Astrocyte (in vitro differentiated cells and primary cell): ENCODE measurements around the gene GXYLT1. TPM values are rescaled to one million over a fixed set of nuclear protein-coding genes. Genes with fewer than 3 reads are reported as not detected.
"Not testable (repeated sequence)": the region's sequence is repeated elsewhere in the genome, so short reads cannot be mapped to it uniquely, and the experiment has no call there.

Experiments
- DNase-seq: peaks from one replicate; pipeline ENCODE4 v3.0.0-alpha.2; 2010; ENCODE audit warnings: low read depth
- FAIRE-seq: peaks from 2 replicates; lab custom pipeline; 2011; peaks lifted over from hg19 to GRCh38; lab: Jason Lieb, UNC
- H2AFZ ChIP-seq: 2 replicates; pipeline ENCODE4 v1.6.0; 2012; ENCODE audit warnings: low read depth, low read length, inconsistent platforms
- H3K27ac ChIP-seq: 2 replicates; pipeline ENCODE4 v1.5.1; 2011; ENCODE audit warnings: low read depth, low read length, inconsistent platforms
- H3K27me3 ChIP-seq: 2 replicates; pipeline ENCODE4 v1.6.0; 2011; ENCODE audit warnings: low read length, inconsistent platforms; ENCODE audit not compliant: insufficient read depth
- H3K36me3 ChIP-seq: 2 replicates; pipeline ENCODE4 v1.5.1; 2011; ENCODE audit warnings: low read length, inconsistent platforms; ENCODE audit not compliant: insufficient read depth
- H3K4me1 ChIP-seq: 2 replicates; pipeline ENCODE4 v1.5.1; 2011; ENCODE audit warnings: low read length, inconsistent platforms; ENCODE audit not compliant: insufficient read depth
- H3K4me2 ChIP-seq: 2 replicates; pipeline ENCODE4 v1.6.0; 2012; ENCODE audit warnings: low read length, inconsistent platforms
- H3K4me3 ChIP-seq: 2 replicates; pipeline ENCODE4 v1.5.1; 2011; ENCODE audit warnings: low read depth, mild to moderate bottlenecking, low read length, inconsistent platforms; ENCODE audit not compliant: insufficient read depth
- H3K79me2 ChIP-seq: 2 replicates; pipeline ENCODE4 v1.6.0; 2012; ENCODE audit warnings: mild to moderate bottlenecking, low read length, inconsistent platforms; ENCODE audit not compliant: insufficient read depth
- H3K9ac ChIP-seq: 2 replicates; pipeline ENCODE4 v1.6.0; 2012; ENCODE audit warnings: mild to moderate bottlenecking, low read length, inconsistent platforms
- H3K9me3 ChIP-seq: 2 replicates; pipeline ENCODE4 v1.5.1; 2012; ENCODE audit warnings: low read depth, mild to moderate bottlenecking, low read length, inconsistent platforms; ENCODE audit not compliant: insufficient read depth
- H4K20me1 ChIP-seq: 2 replicates; pipeline ENCODE4 v1.6.0; 2012; ENCODE audit warnings: low read length, inconsistent platforms; ENCODE audit not compliant: insufficient read depth
- H3K27ac Mint-ChIP-seq: one replicate; pipeline ENCODE4 v1.8.0; 2021; ENCODE audit warnings: mild to moderate bottlenecking, mixed read lengths; ENCODE audit not compliant: unreplicated experiment
- H3K27me3 Mint-ChIP-seq: one replicate; pipeline ENCODE4 v1.8.0; 2021; ENCODE audit warnings: low read depth, mixed read lengths; ENCODE audit not compliant: unreplicated experiment
- H3K36me3 Mint-ChIP-seq: one replicate; pipeline ENCODE4 v1.8.0; 2021; ENCODE audit warnings: low read depth, mixed read lengths; ENCODE audit not compliant: unreplicated experiment
- H3K4me1 Mint-ChIP-seq: one replicate; pipeline ENCODE4 v1.8.0; 2021; ENCODE audit warnings: low read depth, mixed read lengths; ENCODE audit not compliant: unreplicated experiment
- H3K4me3 Mint-ChIP-seq: one replicate; pipeline ENCODE4 v1.8.0; 2021; ENCODE audit warnings: mild to moderate bottlenecking, moderate library complexity, mixed read lengths; ENCODE audit not compliant: unreplicated experiment
- H3K9me3 Mint-ChIP-seq: one replicate; pipeline ENCODE4 v1.8.0; 2021; ENCODE audit warnings: mild to moderate bottlenecking, mixed read lengths; ENCODE audit not compliant: unreplicated experiment
- EZH2 ChIP-seq: IDR thresholded peaks from 2 replicates; pipeline ENCODE4 v1.6.1; 2012; ENCODE audit warnings: mild to moderate bottlenecking, low read length, inconsistent platforms; ENCODE audit not compliant: insufficient read depth
- total RNA-seq: library from RNA; stranded (reverse); gene quantifications from 2 replicates; pipeline ENCODE4 v1.2.1, GENCODE V29; 2021
- TF ChIP-seq, protein P1 (sequence below): IDR thresholded peaks from 2 replicates; pipeline ENCODE4 v1.5.1; 2011; ENCODE audit warnings: low read depth, mild to moderate bottlenecking, inconsistent platforms, low read length, moderate library complexity; ENCODE audit not compliant: insufficient read depth

Gene GXYLT1
- total RNA-seq, 1 donor from 2014 or later: 23.1 TPM

DNA sequence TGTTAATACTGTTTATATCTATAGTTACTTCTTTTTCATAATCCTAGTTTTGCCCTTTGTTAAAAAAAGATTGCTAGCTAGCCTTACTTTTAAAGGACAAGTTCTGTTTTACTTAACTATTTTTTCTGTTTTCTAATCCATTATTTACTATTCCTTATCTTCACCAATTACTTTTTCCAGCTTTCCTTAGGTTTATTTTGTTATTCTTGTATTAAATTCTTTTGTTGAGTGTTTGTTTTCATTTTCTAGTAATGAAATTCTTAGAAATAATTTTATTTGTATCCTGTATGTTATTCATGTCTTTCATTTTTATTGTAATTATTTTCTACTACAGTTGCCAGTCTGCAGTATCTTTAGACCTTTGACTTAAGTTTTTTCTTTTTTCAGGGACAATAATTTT, 45.7 kb upstream of the GXYLT1 start:
- Histone ChIP-seq H3K4me2 (no peak overlapping the region), H3K27me3 (no peaks in the 10 kb centered on the region), H4K20me1 (no peaks in the 10 kb centered on the region), H3K9me3 (no peaks in the 10 kb centered on the region), H3K4me3 (no peak overlapping the region), H3K79me2 (peaks cover 6% of the 10 kb centered on the region), H3K27ac (no peak overlapping the region), H3K4me1 (no peaks in the 10 kb centered on the region), H2AFZ (no peak overlapping the region), H3K9ac (no peak overlapping the region), H3K36me3 (no peaks in the 10 kb centered on the region)
- DNase-seq: no peak
- Mint-ChIP-seq H3K4me3 (no peak overlapping the region), H3K4me1 (peaks cover 2% of the 10 kb centered on the region), H3K36me3 (peaks cover 2% of the 10 kb centered on the region), H3K9me3 (no peaks in the 10 kb centered on the region), H3K27ac (no peak overlapping the region), H3K27me3 (no peaks in the 10 kb centered on the region)
- TF ChIP-seq, protein P1, sequence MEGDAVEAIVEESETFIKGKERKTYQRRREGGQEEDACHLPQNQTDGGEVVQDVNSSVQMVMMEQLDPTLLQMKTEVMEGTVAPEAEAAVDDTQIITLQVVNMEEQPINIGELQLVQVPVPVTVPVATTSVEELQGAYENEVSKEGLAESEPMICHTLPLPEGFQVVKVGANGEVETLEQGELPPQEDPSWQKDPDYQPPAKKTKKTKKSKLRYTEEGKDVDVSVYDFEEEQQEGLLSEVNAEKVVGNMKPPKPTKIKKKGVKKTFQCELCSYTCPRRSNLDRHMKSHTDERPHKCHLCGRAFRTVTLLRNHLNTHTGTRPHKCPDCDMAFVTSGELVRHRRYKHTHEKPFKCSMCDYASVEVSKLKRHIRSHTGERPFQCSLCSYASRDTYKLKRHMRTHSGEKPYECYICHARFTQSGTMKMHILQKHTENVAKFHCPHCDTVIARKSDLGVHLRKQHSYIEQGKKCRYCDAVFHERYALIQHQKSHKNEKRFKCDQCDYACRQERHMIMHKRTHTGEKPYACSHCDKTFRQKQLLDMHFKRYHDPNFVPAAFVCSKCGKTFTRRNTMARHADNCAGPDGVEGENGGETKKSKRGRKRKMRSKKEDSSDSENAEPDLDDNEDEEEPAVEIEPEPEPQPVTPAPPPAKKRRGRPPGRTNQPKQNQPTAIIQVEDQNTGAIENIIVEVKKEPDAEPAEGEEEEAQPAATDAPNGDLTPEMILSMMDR: no peak
- no peak for TF ChIP-seq EZH2
- FAIRE-seq: no peak

DNA sequence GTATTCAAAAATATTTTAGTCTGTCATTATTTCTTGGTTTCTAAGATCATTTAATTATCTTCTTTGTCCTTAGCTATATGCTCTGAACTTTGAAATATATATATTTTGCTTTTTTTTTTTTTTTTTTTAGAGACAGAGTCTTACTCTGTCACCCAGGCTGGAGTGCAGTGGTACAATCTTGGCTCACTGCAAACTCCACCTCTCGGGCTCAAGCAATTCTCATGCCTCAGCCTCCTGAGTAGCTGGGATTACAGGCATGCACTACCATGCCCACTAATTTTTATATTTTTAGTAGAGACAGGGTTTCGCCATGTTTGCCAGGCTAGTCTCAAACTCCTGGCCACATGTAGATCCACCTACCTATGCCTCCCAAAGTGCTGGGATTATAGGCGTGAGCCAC, 43.6 kb upstream of the GXYLT1 start:
- not testable (repeated sequence) for H3K27me3 ChIP-seq, FAIRE-seq, H3K4me3 Mint-ChIP-seq, H3K4me3 ChIP-seq, H2AFZ ChIP-seq, H3K27ac ChIP-seq, H3K9me3 Mint-ChIP-seq, H3K79me2 ChIP-seq, H3K4me2 ChIP-seq, H3K36me3 ChIP-seq, H3K9me3 ChIP-seq, H3K4me1 Mint-ChIP-seq, H3K27me3 Mint-ChIP-seq, H3K9ac ChIP-seq, H3K27ac Mint-ChIP-seq, H4K20me1 ChIP-seq, H3K36me3 Mint-ChIP-seq, DNase-seq, H3K4me1 ChIP-seq

GRCh38 chr12:42187799-42188198, 43.1 kb upstream of the GXYLT1 start:
- Mint-ChIP-seq H3K9me3 (no peaks in the 10 kb centered on the region), H3K36me3 (peaks cover 2% of the 10 kb centered on the region), H3K27me3 (no peaks in the 10 kb centered on the region), H3K27ac (no peak overlapping the region), H3K4me1 (peaks cover 2% of the 10 kb centered on the region), H3K4me3 (no peak overlapping the region)
- Histone ChIP-seq H3K4me2 (no peak overlapping the region), H3K27me3 (no peaks in the 10 kb centered on the region), H3K9ac (no peak overlapping the region), H2AFZ (no peak overlapping the region), H3K4me1 (no peaks in the 10 kb centered on the region), H3K27ac (no peak overlapping the region), H4K20me1 (peaks cover 4% of the 10 kb centered on the region), H3K36me3 (no peaks in the 10 kb centered on the region), H3K4me3 (no peak overlapping the region), H3K79me2 (peaks cover 6% of the 10 kb centered on the region), H3K9me3 (no peaks in the 10 kb centered on the region)
- FAIRE-seq (no peak), DNase-seq (no peak)
- TF ChIP-seq EZH2: no peak
- TF ChIP-seq, protein P1: no peak
